Type B pancreatic cell (in vitro differentiated cells): Measurements from ENCODE around the gene DVL3. TPM values are rescaled to one million over a fixed set of nuclear protein-coding genes. Genes with fewer than 3 reads are reported as not detected.
"Not testable (repeated sequence)": the region's sequence is repeated elsewhere in the genome, so short reads cannot be mapped to it uniquely, and the experiment has no call there.

ENCODE experiments used
- DNase-seq: peaks from one replicate; pipeline ENCODE4 v3.0.0; 2021; ENCODE audit warnings: mixed read lengths; ENCODE audit not compliant: unreplicated experiment; ENCODE audit errors: extremely low spot score
- H3K27ac Mint-ChIP-seq: 2 replicates; pipeline ENCODE4 v1.8.0; 2021; ENCODE audit warnings: mild to moderate bottlenecking, mixed read lengths
- H3K27me3 Mint-ChIP-seq: 2 replicates; pipeline ENCODE4 v1.8.0; 2021; ENCODE audit warnings: mixed read lengths
- H3K36me3 Mint-ChIP-seq: 2 replicates; pipeline ENCODE4 v1.8.0; 2021; ENCODE audit warnings: mixed read lengths
- H3K4me1 Mint-ChIP-seq: one replicate; pipeline ENCODE4 v1.8.0; 2021; ENCODE audit warnings: mixed read lengths; ENCODE audit not compliant: unreplicated experiment
- H3K4me3 Mint-ChIP-seq: 2 replicates; pipeline ENCODE4 v1.8.0; 2021; ENCODE audit warnings: mild to moderate bottlenecking, mixed read lengths
- H3K9me3 Mint-ChIP-seq: 2 replicates; pipeline ENCODE4 v1.8.0; 2021; ENCODE audit warnings: mixed read lengths
- long read RNA-seq: library from polyadenylated mRNA; unstranded; transcript quantifications from one replicate; pipeline ENCODE4 v2.0.0, GENCODE V29; 2020
- total RNA-seq: library from RNA; stranded (reverse); gene quantifications from 2 replicates; pipeline ENCODE4 v1.2.1, GENCODE V29; 2021; ENCODE audit warnings: low replicate concordance
- TF ChIP-seq, protein P1 (sequence below): fragments of 200-600 bp; sonication (generic); conservative IDR thresholded peaks from 2 replicates; pipeline ENCODE4 v1.5.0; 2021; ENCODE audit warnings: antibody characterized with exemption, mild to moderate bottlenecking

The DVL3 gene
- total RNA-seq, result 70.8 and 84.8 TPM in 2 replicates
- long read RNA-seq, partial matches to known transcripts, result 0 of 7 reads
- long read RNA-seq, other reads (novel, unspliced or antisense), result 7 of 7 reads

DNA sequence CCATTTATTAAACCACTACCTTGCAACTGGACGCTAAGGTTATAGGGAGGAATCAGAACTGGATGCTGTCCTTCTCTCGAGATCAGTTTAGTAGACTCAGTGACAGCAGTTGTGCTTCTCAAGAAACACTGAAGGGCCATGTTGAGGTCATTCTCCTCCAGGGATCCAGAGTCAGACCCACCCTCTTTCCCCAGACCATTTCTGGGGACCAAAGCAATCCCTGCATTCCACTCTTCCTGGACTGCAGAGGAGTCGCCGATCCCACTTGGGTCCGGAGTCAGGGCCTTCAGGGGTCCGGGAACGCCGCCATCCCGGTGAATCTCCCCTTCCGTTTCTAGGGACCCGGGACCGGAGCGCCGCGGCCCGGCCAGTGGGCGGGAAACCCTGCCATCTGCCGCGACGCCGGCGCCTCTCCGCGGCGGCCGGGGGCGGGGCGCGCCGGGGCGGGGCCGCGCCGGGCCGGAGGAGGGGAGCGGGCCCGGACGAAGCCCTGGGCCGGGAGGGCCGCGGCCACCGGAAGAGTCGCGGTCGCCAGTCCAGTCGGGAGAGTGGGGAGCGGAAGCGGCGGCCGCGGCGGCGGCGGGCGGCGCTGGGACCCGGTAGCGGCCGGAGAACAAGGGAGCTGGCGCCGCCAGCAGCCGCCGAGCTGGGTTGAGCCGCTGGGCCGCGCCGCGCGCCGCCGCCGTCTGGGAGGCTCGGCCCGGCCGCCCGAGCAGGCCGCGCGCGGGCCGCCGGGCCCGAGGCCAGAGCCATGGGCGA, at the start of gene DVL3:
DVL3 (plus strand) TSS at position 493 of the 759 bp plus-strand sequence; CDS start at position 752, 259 bp downstream.
- Mint-ChIP-seq H3K9me3 (no peaks in the 10 kb centered on the region), H3K27me3 (no peaks in the 10 kb centered on the region), H3K4me1 (peaks cover 20% of the 10 kb centered on the region), H3K36me3 (no peaks in the 10 kb centered on the region), H3K4me3 (peak within 1 kb of the TSS; percentile 98), H3K27ac (peak within 1 kb of the TSS; percentile 88)
- no peak for DNase-seq
- TF ChIP-seq, protein P1, sequence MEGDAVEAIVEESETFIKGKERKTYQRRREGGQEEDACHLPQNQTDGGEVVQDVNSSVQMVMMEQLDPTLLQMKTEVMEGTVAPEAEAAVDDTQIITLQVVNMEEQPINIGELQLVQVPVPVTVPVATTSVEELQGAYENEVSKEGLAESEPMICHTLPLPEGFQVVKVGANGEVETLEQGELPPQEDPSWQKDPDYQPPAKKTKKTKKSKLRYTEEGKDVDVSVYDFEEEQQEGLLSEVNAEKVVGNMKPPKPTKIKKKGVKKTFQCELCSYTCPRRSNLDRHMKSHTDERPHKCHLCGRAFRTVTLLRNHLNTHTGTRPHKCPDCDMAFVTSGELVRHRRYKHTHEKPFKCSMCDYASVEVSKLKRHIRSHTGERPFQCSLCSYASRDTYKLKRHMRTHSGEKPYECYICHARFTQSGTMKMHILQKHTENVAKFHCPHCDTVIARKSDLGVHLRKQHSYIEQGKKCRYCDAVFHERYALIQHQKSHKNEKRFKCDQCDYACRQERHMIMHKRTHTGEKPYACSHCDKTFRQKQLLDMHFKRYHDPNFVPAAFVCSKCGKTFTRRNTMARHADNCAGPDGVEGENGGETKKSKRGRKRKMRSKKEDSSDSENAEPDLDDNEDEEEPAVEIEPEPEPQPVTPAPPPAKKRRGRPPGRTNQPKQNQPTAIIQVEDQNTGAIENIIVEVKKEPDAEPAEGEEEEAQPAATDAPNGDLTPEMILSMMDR, result no peak

DNA sequence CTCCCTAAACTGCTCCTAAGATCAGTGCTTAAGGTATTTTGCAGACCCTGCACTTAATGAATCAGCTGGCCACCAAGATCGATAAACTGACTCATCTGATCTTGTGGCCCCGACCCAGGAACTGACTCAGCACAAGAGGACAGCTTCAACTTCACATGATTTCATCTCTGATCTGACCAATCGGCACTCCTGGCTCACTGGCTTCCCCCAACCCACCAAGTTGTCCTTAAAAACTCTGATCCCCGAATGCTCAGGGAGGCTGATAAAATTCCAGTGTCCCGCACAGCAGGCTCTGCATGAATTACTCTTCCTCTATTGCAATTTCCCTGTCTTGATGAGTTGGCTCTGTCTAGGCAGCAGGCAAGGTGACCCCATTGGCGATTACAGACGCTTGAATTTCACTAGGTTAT, 44.9 kb upstream of the DVL3 start:
- no peaks in the 10 kb centered on the region for H3K4me1 Mint-ChIP-seq
- H3K9me3 Mint-ChIP-seq, result no peaks in the 10 kb centered on the region
- no peak for DNase-seq
- TF ChIP-seq, protein P1, result no peak
- no peak overlapping the region for H3K27ac Mint-ChIP-seq
- no peak overlapping the region for H3K4me3 Mint-ChIP-seq
- H3K27me3 Mint-ChIP-seq, result peaks cover 4% of the 10 kb centered on the region
- H3K36me3 Mint-ChIP-seq, result no peaks in the 10 kb centered on the region

DNA sequence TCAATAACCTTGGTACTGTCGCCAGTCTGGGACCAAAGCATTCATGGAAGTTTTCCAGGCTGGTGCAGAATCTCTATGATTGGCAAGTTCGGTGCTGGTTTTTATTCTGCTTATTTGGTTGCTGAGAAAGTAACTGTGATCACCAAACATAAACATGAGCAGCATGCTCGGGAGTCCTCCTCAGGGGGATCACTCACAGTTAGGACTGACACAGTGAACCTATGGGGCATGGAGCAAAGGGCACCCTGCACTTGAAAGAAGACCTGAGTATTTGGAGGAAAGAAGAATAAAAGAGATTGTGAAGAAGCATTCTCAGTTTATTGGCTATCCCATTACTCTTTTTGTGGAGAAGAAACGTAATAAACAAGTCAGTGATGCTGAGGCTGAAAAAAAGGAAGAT, 39.2 kb upstream of the DVL3 start:
- no peak overlapping the region for H3K4me3 Mint-ChIP-seq
- H3K4me1 Mint-ChIP-seq, result no peaks in the 10 kb centered on the region
- DNase-seq, result no peak
- no peak overlapping the region for H3K27ac Mint-ChIP-seq
- no peaks in the 10 kb centered on the region for H3K9me3 Mint-ChIP-seq
- peaks cover 10% of the 10 kb centered on the region for H3K27me3 Mint-ChIP-seq
- TF ChIP-seq, protein P1, result no peak
- no peaks in the 10 kb centered on the region for H3K36me3 Mint-ChIP-seq

DNA sequence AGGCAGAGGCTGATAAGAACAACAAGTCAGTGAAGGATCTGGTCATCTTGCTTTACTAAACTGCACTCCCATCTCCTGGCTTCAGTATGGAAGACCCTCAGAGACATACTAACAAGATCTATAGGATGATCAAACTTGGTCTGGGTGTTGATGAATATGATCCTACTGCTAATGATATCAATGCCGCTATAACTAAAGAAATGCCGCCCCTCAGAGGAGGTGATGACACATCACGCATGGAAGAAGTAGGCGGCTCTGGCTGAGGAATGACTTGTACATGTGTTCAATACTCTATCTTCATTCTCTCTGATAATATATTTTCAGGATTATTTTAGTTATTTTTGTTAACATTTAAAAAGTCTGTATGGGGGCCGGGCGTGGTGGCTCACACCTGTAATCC, 37.5 kb upstream of the DVL3 start:
- TF ChIP-seq, protein P1, result no peak
- no peaks in the 10 kb centered on the region for H3K9me3 Mint-ChIP-seq
- H3K27me3 Mint-ChIP-seq, result peaks cover 10% of the 10 kb centered on the region
- H3K4me3 Mint-ChIP-seq, result no peak overlapping the region
- DNase-seq, result no peak
- H3K27ac Mint-ChIP-seq, result no peak overlapping the region
- H3K36me3 Mint-ChIP-seq, result no peaks in the 10 kb centered on the region
- H3K4me1 Mint-ChIP-seq, result no peaks in the 10 kb centered on the region

DNA sequence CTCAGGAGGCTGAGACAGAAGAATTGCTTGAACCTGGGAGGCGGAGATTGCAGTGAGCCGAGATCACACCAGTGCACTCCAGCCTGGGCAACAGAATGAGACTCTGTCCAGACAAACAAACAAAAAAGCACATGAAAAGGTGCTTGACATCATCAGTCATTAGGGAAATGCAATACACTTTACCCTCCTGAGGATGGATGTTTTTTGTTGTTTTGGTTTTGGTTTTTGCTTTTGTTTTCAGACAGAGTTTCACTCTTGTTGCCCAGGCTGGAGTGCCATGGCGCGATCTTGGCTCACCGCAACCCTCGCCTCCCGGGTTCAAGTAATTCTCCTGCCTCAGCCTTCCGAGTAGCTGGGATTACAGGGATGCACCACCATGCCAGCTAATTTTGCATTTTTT, 34.1 kb upstream of the DVL3 start:
- not testable (repeated sequence) for H3K36me3 Mint-ChIP-seq, H3K9me3 Mint-ChIP-seq, H3K4me3 Mint-ChIP-seq, H3K27ac Mint-ChIP-seq, H3K27me3 Mint-ChIP-seq, H3K4me1 Mint-ChIP-seq, DNase-seq

DNA sequence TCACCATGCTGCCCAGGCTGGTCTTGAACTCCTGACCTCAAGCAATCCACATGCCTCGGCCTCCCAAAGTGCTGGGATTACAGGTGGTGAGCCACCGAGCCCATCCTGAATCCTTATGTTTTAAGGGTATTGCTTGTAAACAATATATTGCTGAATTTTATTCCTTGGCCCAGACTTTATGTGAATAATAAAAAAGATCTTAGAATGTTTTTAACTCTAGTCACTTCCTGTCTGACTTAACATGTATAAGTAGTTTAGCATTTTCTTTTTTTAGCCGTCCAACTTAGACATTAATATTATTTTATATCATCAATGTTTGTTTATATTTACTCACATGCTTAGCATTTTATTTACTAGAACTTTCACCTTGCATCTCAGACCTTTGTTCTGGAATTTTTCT, 29.2 kb upstream of the DVL3 start:
- Mint-ChIP-seq H3K27ac (no peak overlapping the region), H3K9me3 (no peaks in the 10 kb centered on the region), H3K36me3 (no peaks in the 10 kb centered on the region), H3K27me3 (no peaks in the 10 kb centered on the region), H3K4me1 (no peaks in the 10 kb centered on the region), H3K4me3 (no peak overlapping the region)
- no peak for DNase-seq
- TF ChIP-seq, protein P1, result no peak
